Neural crest cell (in vitro differentiated cells): ENCODE data around the gene MEG3. TPM values are rescaled to one million over a fixed set of nuclear protein-coding genes. Genes with fewer than 3 reads are reported as not detected.

Source experiments
- DNase-seq: peaks from one replicate; pipeline ENCODE4 v3.0.0; 2021; ENCODE audit warnings: low read depth, mixed read lengths, low spot score
- H3K27ac Mint-ChIP-seq: one replicate; pipeline ENCODE4 v1.8.0; 2021; ENCODE audit warnings: mild to moderate bottlenecking, mixed read lengths; ENCODE audit not compliant: unreplicated experiment
- H3K27me3 Mint-ChIP-seq: 2 replicates; pipeline ENCODE4 v1.8.0; 2021; ENCODE audit warnings: low read depth, mild to moderate bottlenecking, mixed read lengths
- H3K36me3 Mint-ChIP-seq: 2 replicates; pipeline ENCODE4 v1.8.0; 2021; ENCODE audit warnings: low read depth, mild to moderate bottlenecking, mixed read lengths
- H3K4me1 Mint-ChIP-seq: 2 replicates; pipeline ENCODE4 v1.8.0; 2021; ENCODE audit warnings: mixed read lengths
- H3K4me3 Mint-ChIP-seq: one replicate; pipeline ENCODE4 v1.8.0; 2021; ENCODE audit warnings: mild to moderate bottlenecking, mixed read lengths
- H3K9me3 Mint-ChIP-seq: 2 replicates; pipeline ENCODE4 v1.8.0; 2021; ENCODE audit warnings: mixed read lengths
- total RNA-seq: library from RNA; stranded (reverse); gene quantifications from 2 replicates; pipeline ENCODE4 v1.2.1, GENCODE V29; 2021
- TF ChIP-seq, protein P1 (sequence below): fragments of 200-600 bp; sonication (generic); conservative IDR thresholded peaks from 2 replicates; pipeline ENCODE4 v1.5.0; 2021; ENCODE audit warnings: antibody characterized with exemption, mild to moderate bottlenecking

The MEG3 gene
- total RNA-seq, 1 donor from 2014 or later: 1.0 TPM

DNA sequence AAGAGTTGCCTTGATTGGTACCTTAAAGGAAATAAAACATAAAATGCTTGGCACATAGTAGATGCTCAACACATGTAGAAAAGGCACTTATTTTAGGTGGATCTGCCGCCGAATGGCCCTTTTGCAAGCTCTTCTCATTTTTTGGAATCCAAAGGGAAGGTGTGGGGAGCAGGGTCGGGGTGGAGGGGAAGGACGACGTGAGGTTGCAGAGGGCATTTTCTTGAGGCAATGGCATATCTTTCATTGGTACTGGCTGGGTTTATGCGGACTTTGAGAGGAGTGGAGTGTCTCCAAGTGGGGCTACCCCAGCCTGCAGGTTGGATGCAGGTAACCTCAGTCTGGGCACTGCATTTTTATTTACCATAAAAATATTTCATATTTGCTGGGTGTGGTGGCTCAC, 69.5 kb downstream of the MEG3 start:
- H3K27me3 Mint-ChIP-seq: peaks cover 13% of the 10 kb centered on the region
- no peaks in the 10 kb centered on the region for H3K9me3 Mint-ChIP-seq
- H3K27ac Mint-ChIP-seq: no peak overlapping the region
- H3K4me3 Mint-ChIP-seq: no peak overlapping the region
- H3K4me1 Mint-ChIP-seq: peaks cover 50% of the 10 kb centered on the region
- no peaks in the 10 kb centered on the region for H3K36me3 Mint-ChIP-seq
- no peak for DNase-seq
- TF ChIP-seq, protein P1, sequence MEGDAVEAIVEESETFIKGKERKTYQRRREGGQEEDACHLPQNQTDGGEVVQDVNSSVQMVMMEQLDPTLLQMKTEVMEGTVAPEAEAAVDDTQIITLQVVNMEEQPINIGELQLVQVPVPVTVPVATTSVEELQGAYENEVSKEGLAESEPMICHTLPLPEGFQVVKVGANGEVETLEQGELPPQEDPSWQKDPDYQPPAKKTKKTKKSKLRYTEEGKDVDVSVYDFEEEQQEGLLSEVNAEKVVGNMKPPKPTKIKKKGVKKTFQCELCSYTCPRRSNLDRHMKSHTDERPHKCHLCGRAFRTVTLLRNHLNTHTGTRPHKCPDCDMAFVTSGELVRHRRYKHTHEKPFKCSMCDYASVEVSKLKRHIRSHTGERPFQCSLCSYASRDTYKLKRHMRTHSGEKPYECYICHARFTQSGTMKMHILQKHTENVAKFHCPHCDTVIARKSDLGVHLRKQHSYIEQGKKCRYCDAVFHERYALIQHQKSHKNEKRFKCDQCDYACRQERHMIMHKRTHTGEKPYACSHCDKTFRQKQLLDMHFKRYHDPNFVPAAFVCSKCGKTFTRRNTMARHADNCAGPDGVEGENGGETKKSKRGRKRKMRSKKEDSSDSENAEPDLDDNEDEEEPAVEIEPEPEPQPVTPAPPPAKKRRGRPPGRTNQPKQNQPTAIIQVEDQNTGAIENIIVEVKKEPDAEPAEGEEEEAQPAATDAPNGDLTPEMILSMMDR: no peak

DNA sequence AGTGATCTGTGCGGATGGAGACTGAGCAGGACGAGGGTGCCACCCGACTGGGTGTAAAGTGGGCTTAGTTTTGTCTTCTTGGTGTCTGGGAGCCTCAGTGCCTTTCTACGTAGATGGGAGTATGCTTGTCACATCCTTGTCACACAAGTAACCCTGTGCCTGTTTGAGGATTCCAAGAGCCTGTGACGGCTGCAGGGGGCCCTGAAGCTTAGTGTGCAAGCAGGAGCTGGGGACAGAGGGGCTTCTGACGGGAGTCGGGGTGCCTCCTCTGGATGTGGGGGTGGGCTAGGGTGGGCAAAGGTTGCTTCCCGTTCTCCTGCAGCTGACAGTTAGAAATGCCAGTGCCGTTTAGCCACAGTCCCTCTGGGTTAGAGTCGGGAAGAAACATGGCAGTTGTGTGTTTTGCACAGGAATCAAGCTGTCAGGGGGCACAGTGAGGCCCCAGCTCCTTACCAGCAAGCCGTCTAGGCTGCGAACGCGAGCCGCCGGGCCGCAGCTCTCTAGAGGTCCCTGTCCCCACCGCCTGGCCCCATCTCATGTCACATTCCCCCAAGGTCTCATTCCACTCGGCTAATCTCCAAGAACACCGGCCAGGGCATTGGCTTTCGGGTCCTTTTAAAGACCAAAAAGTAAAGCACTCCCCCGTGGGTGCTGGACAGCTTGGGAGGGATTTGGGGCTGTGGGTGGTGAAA, 70.6 kb downstream of the MEG3 start:
- H3K4me3 Mint-ChIP-seq: no peak overlapping the region
- peaks cover 16% of the 10 kb centered on the region for H3K27me3 Mint-ChIP-seq
- H3K4me1 Mint-ChIP-seq: peaks cover 57% of the 10 kb centered on the region
- peak overlapping the region; percentile 19 for H3K27ac Mint-ChIP-seq
- no peaks in the 10 kb centered on the region for H3K36me3 Mint-ChIP-seq
- TF ChIP-seq, protein P1: no peak
- DNase-seq: no peak
- H3K9me3 Mint-ChIP-seq: no peaks in the 10 kb centered on the region

DNA sequence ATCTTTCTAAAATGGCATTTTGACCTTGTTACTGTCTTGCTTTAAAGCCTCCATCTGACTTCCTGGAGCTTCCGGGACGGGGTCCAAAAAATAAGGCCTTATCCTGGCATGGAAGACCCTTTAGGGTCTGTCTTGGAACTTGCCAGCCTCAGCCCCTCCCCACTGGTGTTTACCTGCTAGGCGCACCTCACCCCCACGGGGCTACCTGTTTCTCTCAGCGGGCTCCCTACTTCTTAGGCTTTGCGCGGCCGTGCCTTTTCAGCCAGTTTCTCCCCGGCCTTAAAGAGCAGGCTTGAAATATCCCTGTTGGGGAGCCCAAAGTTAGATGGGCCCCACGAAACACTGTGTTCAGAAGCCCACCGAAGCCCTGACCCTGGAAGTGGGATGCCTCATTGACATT, 72.5 kb downstream of the MEG3 start:
- no peaks in the 10 kb centered on the region for H3K9me3 Mint-ChIP-seq
- TF ChIP-seq, protein P1: no peak
- DNase-seq: no peak
- no peaks in the 10 kb centered on the region for H3K36me3 Mint-ChIP-seq
- no peak overlapping the region for H3K4me3 Mint-ChIP-seq
- no peak overlapping the region for H3K27ac Mint-ChIP-seq
- H3K4me1 Mint-ChIP-seq: peaks cover 63% of the 10 kb centered on the region
- H3K27me3 Mint-ChIP-seq: peaks cover 27% of the 10 kb centered on the region

- peaks cover 63% of the 10 kb centered on the region for H3K4me1 Mint-ChIP-seq
- no peak for DNase-seq
These were observed 73.3 kb downstream of the MEG3 start for GRCh38 chr14:100898935-100899883.

More at GRCh38 chr14:100898935-100899883, 73.3 kb downstream of the MEG3 start:
- TF ChIP-seq, protein P1: no peak
- Mint-ChIP-seq H3K27me3 (peaks cover 32% of the 10 kb centered on the region), H3K4me3 (peak overlapping the region; percentile 54), H3K36me3 (no peaks in the 10 kb centered on the region), H3K9me3 (no peaks in the 10 kb centered on the region), H3K27ac (peak overlapping the region; percentile 84)
